ENCODE data around the gene CXCL8. TPM values are rescaled to one million over a fixed set of nuclear protein-coding genes. Genes with fewer than 3 reads are reported as not detected.

The CXCL8 gene
- total RNA-seq, 1 experiment from 2014 or later: 477 TPM

GRCh38 chr4:73705721-73706120 is 34.6 kb upstream of the CXCL8 start:
- peak overlapping the region; percentile 56 for H3K4me2 ChIP-seq (ENCODE audit: low read length)
- no TSS peak for BruUV-seq (replicated peaks)
- CTCF ChIA-PET: no interaction called here

GRCh38 chr4:73706811-73707210 is 33.6 kb upstream of the CXCL8 start:
- Histone ChIP-seq H3K36me3 (ENCODE audit: low read depth, low read length) (no peaks in the 10 kb centered on the region), H3K4me2 (ENCODE audit: low read length) (peak overlapping the region; percentile 46), H3K9me3 (ENCODE audit: low read length) (no peaks in the 10 kb centered on the region), H3K9ac (ENCODE audit: low read length) (peak overlapping the region; percentile 97), H2AFZ (ENCODE audit: low read length) (no peak overlapping the region), H3K27me3 (ENCODE audit: low read length) (no peaks in the 10 kb centered on the region), H4K20me1 (ENCODE audit: low read length) (no peaks in the 10 kb centered on the region), H3K9me2 (replicated peaks; ENCODE audit: low read length) (no peaks in the 10 kb centered on the region), H3F3A (ENCODE audit: low read length, unreplicated experiment) (peaks cover 35% of the 10 kb centered on the region), H3K79me2 (ENCODE audit: low read length) (no peaks in the 10 kb centered on the region), H3K4me1 (ENCODE audit: insufficient read depth, low read length) (peaks cover 78% of the 10 kb centered on the region), H3K27ac (ENCODE audit: low read length) (peak overlapping the region; percentile 96), H3K4me3 (ENCODE audit: low read length) (no peak overlapping the region)
- ATAC-seq (no peak), DNase-seq (no peak)
- CTCF ChIA-PET: no interaction called here
- intact Hi-C loops (cut with micrococcal nuclease): loop anchor here (5.0 kb wide), 1 partner anchor 45 kb away; no protein-coding TSS in a partner anchor
- POLR2A ChIA-PET (ENCODE audit: unreplicated experiment): interaction anchor here (0.6 to 1.9 kb wide), 2 partner anchors 30 to 372 kb away, joined by 4 to 5 read pairs; no protein-coding TSS in a partner anchor
- no TSS peak for BruUV-seq (replicated peaks)
- no peak for TF ChIP-seq EZH2 (IDR thresholded peaks at IDR 0.05; ENCODE audit: low read length, unreplicated experiment)
- no peak for TF ChIP-seq EZH2phosphoT487 (IDR thresholded peaks at IDR 0.05; ENCODE audit: borderline replicate concordance, low read length)
- no peak for TF ChIP-seq CTCF (conservative IDR thresholded peaks at IDR 0.05; ENCODE audit: low read depth, low read length)

More at GRCh38 chr4:73705721-73706120, 34.6 kb upstream of the CXCL8 start:
- Histone ChIP-seq H4K20me1 (ENCODE audit: low read length) (no peaks in the 10 kb centered on the region), H3K36me3 (ENCODE audit: low read depth, low read length) (no peaks in the 10 kb centered on the region), H3K9me3 (ENCODE audit: low read length) (no peaks in the 10 kb centered on the region), H3F3A (ENCODE audit: low read length, unreplicated experiment) (peaks cover 35% of the 10 kb centered on the region), H3K4me1 (ENCODE audit: insufficient read depth, low read length) (peaks cover 87% of the 10 kb centered on the region), H3K9me2 (replicated peaks; ENCODE audit: low read length) (no peaks in the 10 kb centered on the region), H3K79me2 (ENCODE audit: low read length) (no peaks in the 10 kb centered on the region), H3K4me3 (ENCODE audit: low read length) (no peak overlapping the region), H3K27ac (ENCODE audit: low read length) (peak overlapping the region; percentile 96), H3K27me3 (ENCODE audit: low read length) (no peaks in the 10 kb centered on the region), H3K9ac (ENCODE audit: low read length) (peak overlapping the region; percentile 97), H2AFZ (ENCODE audit: low read length) (no peak overlapping the region)
- TF ChIP-seq CTCF (conservative IDR thresholded peaks at IDR 0.05; ENCODE audit: low read depth, low read length) (no peak), EZH2 (IDR thresholded peaks at IDR 0.05; ENCODE audit: low read length, unreplicated experiment) (no peak), EZH2phosphoT487 (IDR thresholded peaks at IDR 0.05; ENCODE audit: borderline replicate concordance, low read length) (no peak)
- intact Hi-C loops (cut with micrococcal nuclease): loop anchor here (2.0 to 5.0 kb wide), 3 partner anchors 15 to 43 kb away; no protein-coding TSS in a partner anchor
- ATAC-seq (no peak), DNase-seq (no peak)
- POLR2A ChIA-PET (ENCODE audit: unreplicated experiment): interaction anchor here (0.6 kb wide), 1 partner anchor 131 kb away, joined by 4 read pairs; no protein-coding TSS in a partner anchor

- Histone ChIP-seq H3K79me2 (ENCODE audit: low read length) (no peaks in the 10 kb centered on the region), H3K9me3 (ENCODE audit: low read length) (no peaks in the 10 kb centered on the region), H3K36me3 (ENCODE audit: low read depth, low read length) (no peaks in the 10 kb centered on the region), H3F3A (ENCODE audit: low read length, unreplicated experiment) (peaks cover 35% of the 10 kb centered on the region), H3K9ac (ENCODE audit: low read length) (peak overlapping the region; percentile 97), H2AFZ (ENCODE audit: low read length) (no peak overlapping the region), H3K27me3 (ENCODE audit: low read length) (no peaks in the 10 kb centered on the region), H3K4me1 (ENCODE audit: insufficient read depth, low read length) (peaks cover 73% of the 10 kb centered on the region), H3K27ac (ENCODE audit: low read length) (peak overlapping the region; percentile 96), H3K9me2 (replicated peaks; ENCODE audit: low read length) (no peaks in the 10 kb centered on the region), H3K4me2 (ENCODE audit: low read length) (peak overlapping the region; percentile 46), H4K20me1 (ENCODE audit: low read length) (no peaks in the 10 kb centered on the region), H3K4me3 (ENCODE audit: low read length) (no peak overlapping the region)
- ATAC-seq (peak; percentile 21; the same call in 1 of the 2 replicates), DNase-seq (no peak)
- ChIA-PET CTCF (interaction anchor here (1.6 kb wide), 1 partner anchor 157 kb away, joined by 5 read pairs; no protein-coding TSS in a partner anchor), POLR2A (ENCODE audit: unreplicated experiment) (interaction anchor here (0.5 to 1.9 kb wide), 6 partner anchors 12 to 452 kb away, joined by 3 to 5 read pairs (median 3); no protein-coding TSS in a partner anchor)
- TF ChIP-seq EZH2phosphoT487 (IDR thresholded peaks at IDR 0.05; ENCODE audit: borderline replicate concordance, low read length) (no peak), EZH2 (IDR thresholded peaks at IDR 0.05; ENCODE audit: low read length, unreplicated experiment) (no peak), CTCF (conservative IDR thresholded peaks at IDR 0.05; ENCODE audit: low read depth, low read length) (no peak)
- intact Hi-C loops (cut with micrococcal nuclease): loop anchor here (5.0 kb wide), 1 partner anchor 45 kb away; no protein-coding TSS in a partner anchor
- TSS peak; percentile 45 for BruUV-seq (replicated peaks)
These were observed 33.0 kb upstream of the CXCL8 start for GRCh38 chr4:73707269-73707875.
